Adrenal gland (tissue), 12 donors: ENCODE data around the gene SLC5A6. TPM values are rescaled to one million over a fixed set of nuclear protein-coding genes. Genes with fewer than 3 reads are reported as not detected.

Experiments used
- DNase-seq, 7 donors: peaks; one replicate each; pipeline ENCODE4 v3.0.0-alpha.2; 2019 to 2020
- H3K27ac ChIP-seq, 5 donors: fragments of 200-600 bp; sonication (generic) in 4 of 5; 1 replicate in 3 of 5; 2 replicates in 2 of 5; pipeline versions ENCODE4 v1.5.1 to v1.8.0; 2016 to 2020; ENCODE audit warnings: mild to moderate bottlenecking in 1 of 5
- H3K27me3 ChIP-seq: fragments of 200-600 bp; 2 replicates; pipeline ENCODE4 v1.8.0; 2021
- H3K36me3 ChIP-seq, 2 donors: fragments of 200-600 bp; replicated peaks in 1 of 2; 1 replicate in 1 of 2; 2 replicates in 1 of 2; pipeline versions ENCODE4 v1.5.1 to v1.8.0; 2018 to 2022
- H3K4me1 ChIP-seq, 2 donors: fragments of 200-600 bp; replicated peaks in 1 of 2; 1 replicate in 1 of 2; 2 replicates in 1 of 2; pipeline versions ENCODE4 v1.5.1 to v1.8.0; 2018 to 2021
- H3K4me3 ChIP-seq, 4 donors: fragments of 200-600 bp; sonication (generic) in 3 of 4; one replicate each; pipeline ENCODE4 v1.5.1; 2016 to 2018
- H3K9me3 ChIP-seq, 3 donors: fragments of 200-600 bp; sonication (generic) in 1 of 3; replicated peaks in 1 of 3; 1 replicate in 2 of 3; 2 replicates in 1 of 3; pipeline versions ENCODE4 v1.5.1 to v1.8.0; 2016 to 2021
- POLR2A ChIP-seq, 2 donors: fragments of 450-650 bp; IDR thresholded peaks; one replicate each; pipeline ENCODE4 v1.6.1; 2017; ENCODE audit warnings: antibody characterized with exemption in 2 of 2, mild to moderate bottlenecking in 2 of 2, moderate library complexity in 1 of 2
- WGBS, 4 donors: extraction: QIAGEN DNeasy Blood & Tissue Kit in 2 of 4; methylation state at CpG; one replicate each; pipeline versions ENCODE4 v1.1.5 to v1.1.7; 2013 to 2017; 5-methylcytosine and 5-hydroxymethylcytosine counted together
- intact Hi-C, 2 donors: fragments of 100-400 bp; cut with DNase I; formaldehyde crosslinking; loops; one replicate each; pipeline versions ENCODE4 v1.14.1 to v1.15.0; 2022 to 2023
- polyA plus RNA-seq, 3 donors: library from polyadenylated mRNA; stranded (reverse); fragments of 200-250 nt in 2 of 3; fragments of 350-450 nt in 1 of 3; fragmentation: Illumina TruSeq in 1 of 3; extraction: RNeasy Lipid Tissue Mini Kit (QIAGEN cat#74804) in 1 of 3; gene quantifications; one replicate each; pipeline ENCODE4 v1.2.3, GENCODE V29; 2013 to 2014
- total RNA-seq, 9 donors: library from RNA; depleted of rRNA in 4 of 9; stranded (reverse); fragments of >200 nt in 4 of 9; fragments of 120-200 nt in 1 of 9; fragmentation: NEBNext Ultra II Directional in 1 of 9; extraction: Animal tissue kit (Norgen Biotek cat#: 25700) in 1 of 9; gene quantifications; one replicate each; pipeline versions ENCODE4 v1.1.0 to v1.2.4, GENCODE V29; 2013 to 2023
- TF ChIP-seq, protein P1 (sequence below), 6 experiments: fragments of 450-650 bp in 4 of 6; fragments of 200-600 bp in 2 of 6; sonication (generic) in 1 of 6; IDR thresholded peaks; 1 replicate in 5 of 6; 2 replicates in 1 of 6; pipeline versions ENCODE4 v1.5.1 to v1.8.0; 2016 to 2021; ENCODE audit warnings: antibody characterized with exemption in 6 of 6, mild to moderate bottlenecking in 2 of 6, moderate library complexity in 1 of 6
- donor health status: healthy with polysubstance abuse.
- donor health status: Bipolar disorder and iron deficiency.
- donor health status: DM: yes; HTN: yes; CAD: no.
- donor health status: DM: no; HTN: no; CAD: no.
- donor health status: DM: no; HTN: no; CAD: no.
- donor health status: DM: yes; HTN: yes; CAD: no.

The SLC5A6 gene
- total and polyA plus RNA-seq, 12 donors = 13.5 to 35.0 (median 18.3) TPM

GRCh38 chr2:27242614-27242951 is 30.5 kb upstream of the SLC5A6 start:
- no peak for DNase-seq
- 95 to 97% (median 96%) methylated on average over 4 to 16 of the region's 16 CpGs for WGBS, 4 donors
- peaks cover 0 to 69% of the 10 kb centered on the region in 2 donors for H3K36me3 ChIP-seq
- H3K4me3 ChIP-seq = no peak overlapping the region
- H3K9me3 ChIP-seq = no peaks in the 10 kb centered on the region
- intact Hi-C loops = loop anchor here in 1 of 2 donors (10.0 kb wide), 1 partner anchor 62 kb away; the partner anchor contains the start of gene UCN
- TF ChIP-seq POLR2A (IDR thresholded peaks at IDR 0.05) = no peak
- TF ChIP-seq, protein P1, sequence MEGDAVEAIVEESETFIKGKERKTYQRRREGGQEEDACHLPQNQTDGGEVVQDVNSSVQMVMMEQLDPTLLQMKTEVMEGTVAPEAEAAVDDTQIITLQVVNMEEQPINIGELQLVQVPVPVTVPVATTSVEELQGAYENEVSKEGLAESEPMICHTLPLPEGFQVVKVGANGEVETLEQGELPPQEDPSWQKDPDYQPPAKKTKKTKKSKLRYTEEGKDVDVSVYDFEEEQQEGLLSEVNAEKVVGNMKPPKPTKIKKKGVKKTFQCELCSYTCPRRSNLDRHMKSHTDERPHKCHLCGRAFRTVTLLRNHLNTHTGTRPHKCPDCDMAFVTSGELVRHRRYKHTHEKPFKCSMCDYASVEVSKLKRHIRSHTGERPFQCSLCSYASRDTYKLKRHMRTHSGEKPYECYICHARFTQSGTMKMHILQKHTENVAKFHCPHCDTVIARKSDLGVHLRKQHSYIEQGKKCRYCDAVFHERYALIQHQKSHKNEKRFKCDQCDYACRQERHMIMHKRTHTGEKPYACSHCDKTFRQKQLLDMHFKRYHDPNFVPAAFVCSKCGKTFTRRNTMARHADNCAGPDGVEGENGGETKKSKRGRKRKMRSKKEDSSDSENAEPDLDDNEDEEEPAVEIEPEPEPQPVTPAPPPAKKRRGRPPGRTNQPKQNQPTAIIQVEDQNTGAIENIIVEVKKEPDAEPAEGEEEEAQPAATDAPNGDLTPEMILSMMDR (IDR thresholded peaks at IDR 0.05) = no peak
- no peaks in the 10 kb centered on the region for H3K4me1 ChIP-seq
- no peaks in the 10 kb centered on the region for H3K27me3 ChIP-seq
- no peak overlapping the region for H3K27ac ChIP-seq

DNA sequence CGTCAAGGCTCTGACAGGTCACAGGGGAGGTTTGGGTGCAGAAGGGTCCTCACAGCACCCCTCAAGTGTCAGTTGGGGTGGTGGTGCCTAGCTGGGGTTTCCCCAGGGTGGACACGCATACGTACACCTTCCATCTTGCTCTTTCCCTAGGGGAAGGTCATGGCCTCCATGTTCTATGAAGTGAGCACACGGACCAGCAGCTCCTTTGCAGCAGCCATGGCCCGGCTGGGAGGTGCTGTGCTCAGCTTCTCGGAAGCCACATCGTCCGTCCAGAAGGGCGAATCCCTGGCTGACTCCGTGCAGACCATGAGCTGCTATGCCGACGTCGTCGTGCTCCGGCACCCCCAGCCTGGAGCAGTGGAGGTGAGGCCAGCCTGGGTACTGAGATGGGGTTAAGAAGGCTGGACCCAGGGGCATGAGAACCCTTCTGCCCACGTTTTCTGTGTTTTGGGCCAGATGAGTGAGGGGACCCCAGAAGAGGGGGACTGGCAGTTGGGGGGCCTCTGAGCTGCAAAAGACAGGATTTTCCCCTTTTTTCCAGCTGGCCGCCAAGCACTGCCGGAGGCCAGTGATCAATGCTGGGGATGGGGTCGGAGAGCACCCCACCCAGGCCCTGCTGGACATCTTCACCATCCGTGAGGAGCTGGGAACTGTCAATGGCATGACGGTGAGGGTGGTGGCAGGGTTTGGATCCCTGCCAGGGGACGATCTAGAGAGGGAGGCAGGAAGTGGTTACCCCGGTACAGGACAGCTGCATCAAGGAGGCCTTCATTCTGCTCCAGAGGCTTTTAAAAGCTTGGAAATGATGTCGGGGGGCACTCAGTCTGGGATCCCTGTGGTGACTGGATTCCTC is 29.9 kb upstream of the SLC5A6 start:
- H3K27ac ChIP-seq = no peak overlapping the region
- 87 to 91% (median 90%) methylated on average over 9 to 24 of the region's 24 CpGs for WGBS, 4 donors
- TF ChIP-seq, protein P1 (IDR thresholded peaks at IDR 0.05) = no peak
- H3K36me3 ChIP-seq = peaks cover 0 to 75% of the 10 kb centered on the region in 2 donors
- no peaks in the 10 kb centered on the region for H3K4me1 ChIP-seq
- H3K4me3 ChIP-seq = no peak overlapping the region
- intact Hi-C loops = loop anchor here in 1 of 2 donors (10.0 kb wide), 1 partner anchor 63 kb away; the partner anchor contains the start of gene UCN
- no peaks in the 10 kb centered on the region for H3K27me3 ChIP-seq
- H3K9me3 ChIP-seq = no peaks in the 10 kb centered on the region
- no peak for DNase-seq

DNA sequence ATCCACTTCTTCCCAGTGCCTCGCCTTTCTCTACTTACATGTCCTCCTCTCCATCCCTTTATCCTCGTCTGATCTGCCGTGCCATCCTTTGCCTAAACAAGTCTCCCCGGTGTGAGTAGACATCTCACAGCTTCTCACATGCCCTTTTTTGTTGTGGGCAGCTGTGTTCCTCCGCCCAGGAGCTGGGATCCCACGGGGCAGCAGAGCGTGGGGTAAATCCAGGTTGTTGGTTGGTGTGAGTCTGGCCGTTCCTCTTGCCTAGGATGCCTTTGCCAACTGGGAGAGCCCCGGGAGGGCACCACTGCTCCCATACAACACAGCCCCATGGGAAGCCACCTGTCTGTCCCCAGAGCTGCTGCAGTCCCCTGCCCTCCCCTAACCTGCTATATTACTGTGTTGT is 28.3 kb upstream of the SLC5A6 start:
- Histone ChIP-seq H3K9me3 (no peaks in the 10 kb centered on the region), H3K27ac (no peak overlapping the region), H3K4me1 (no peaks in the 10 kb centered on the region), H3K36me3 (peaks cover 0 to 91% of the 10 kb centered on the region in 2 donors), H3K4me3 (no peak overlapping the region), H3K27me3 (no peaks in the 10 kb centered on the region)
- TF ChIP-seq POLR2A (IDR thresholded peaks at IDR 0.05) = no peak
- TF ChIP-seq, protein P1 (IDR thresholded peaks at IDR 0.05) = no peak
- DNase-seq = no peak
- WGBS, 4 donors = 92 to 95% (median 93%) methylated on average over 8 to 9 of the region's 9 CpGs
- intact Hi-C loops = loop anchor here in 1 of 2 donors (10.0 kb wide), 1 partner anchor 64 kb away; the partner anchor contains the start of gene UCN

GRCh38 chr2:27238976-27239375 is 26.9 kb upstream of the SLC5A6 start:
- no peaks in the 10 kb centered on the region for H3K9me3 ChIP-seq
- TF ChIP-seq, protein P1 (IDR thresholded peaks at IDR 0.05) = no peak
- TF ChIP-seq POLR2A (IDR thresholded peaks at IDR 0.05) = no peak
- DNase-seq = no peak
- H3K36me3 ChIP-seq = peaks cover 0 to 98% of the 10 kb centered on the region in 2 donors
- H3K4me1 ChIP-seq = no peaks in the 10 kb centered on the region
- no peaks in the 10 kb centered on the region for H3K27me3 ChIP-seq
- WGBS, 4 donors = 93 to 100% (median 98%) methylated on average over 3 to 8 of the region's 8 CpGs
- intact Hi-C loops = no loop called here
- no peak overlapping the region for H3K27ac ChIP-seq
- H3K4me3 ChIP-seq = no peak overlapping the region
